Spinal cord (tissue), 10 donors: ENCODE data around the gene PMM2. TPM values are rescaled to one million over a fixed set of nuclear protein-coding genes. Genes with fewer than 3 reads are reported as not detected.
"Not testable (repeated sequence)": the region's sequence is repeated elsewhere in the genome, so short reads cannot be mapped to it uniquely, and the experiment has no call there.

Experiments used
- DNase-seq, 6 donors: peaks; one replicate each; pipeline versions ENCODE4 v3.0.0 to v3.0.0-alpha.2; 2013 to 2015; ENCODE audit warnings: low spot score in 6 of 6, low read depth in 4 of 6
- H3K27ac ChIP-seq: one replicate; pipeline ENCODE4 v1.5.1; 2013; ENCODE audit warnings: low read depth, low read length, control low read depth
- H3K27me3 ChIP-seq: one replicate; pipeline ENCODE4 v1.6.1; 2013; ENCODE audit warnings: low read length; ENCODE audit not compliant: control insufficient read depth, insufficient read depth
- H3K36me3 ChIP-seq: one replicate; pipeline ENCODE4 v1.6.1; 2013; ENCODE audit warnings: low read length; ENCODE audit not compliant: control insufficient read depth, insufficient read depth
- H3K4me1 ChIP-seq: one replicate; pipeline ENCODE4 v1.6.1; 2013; ENCODE audit warnings: low read length; ENCODE audit not compliant: control insufficient read depth, insufficient read depth
- H3K4me3 ChIP-seq: one replicate; pipeline ENCODE4 v1.5.1; 2013; ENCODE audit warnings: low read depth, low read length, control low read depth
- H3K9me3 ChIP-seq: one replicate; pipeline ENCODE4 v1.6.1; 2013; ENCODE audit warnings: low read length; ENCODE audit not compliant: control insufficient read depth, insufficient read depth
- WGBS: methylation state at CpG from one replicate; pipeline ENCODE4 v1.1.5; 2013; ENCODE audit warnings: missing lambda C conversion rate; ENCODE audit not compliant: insufficient coverage; 5-methylcytosine and 5-hydroxymethylcytosine counted together
- long read RNA-seq, 4 donors: transcript quantifications; one replicate each; lab custom pipeline, GENCODE V29; 2026
- polyA plus RNA-seq, 2 donors: library from polyadenylated mRNA; unstranded; fragments of 120-200 nt; gene quantifications; one replicate each; pipeline ENCODE4 v1.2.1, GENCODE V29; 2013; ENCODE audit not compliant: insufficient read length in 2 of 2
- total RNA-seq, 2 donors: library from RNA; depleted of rRNA in 1 of 2; stranded (reverse); fragments of 120-200 nt in 1 of 2; fragments of >200 nt in 1 of 2; gene quantifications; one replicate each; pipeline versions ENCODE4 v1.2.3 to v1.2.4, GENCODE V29; 2013 to 2014
- donor health status: healthy.

The PMM2 gene
- total RNA-seq (10 to 100 TPM; 14.0 to 20.7 TPM), polyA plus RNA-seq (10 to 100 TPM in 1 of 2 donors, 1 to 10 TPM in 1; 8.5 to 15.4 TPM)
- long read RNA-seq, donor 1, transcript PMM2-201 (8 exons, 2,313 nt): major isoform, 5 of 17 reads
- long read RNA-seq, donor 1, partial matches to known transcripts: 11 of 17 reads
- long read RNA-seq, donor 1, other reads (novel, unspliced or antisense): 0 of 17 reads
- long read RNA-seq, donor 2, partial matches to known transcripts: 0 of 1 reads
- long read RNA-seq, donor 2, other reads (novel, unspliced or antisense): 0 of 1 reads
- long read RNA-seq, donor 3, partial matches to known transcripts: 0 of 2 reads
- long read RNA-seq, donor 3, other reads (novel, unspliced or antisense): 0 of 2 reads
- long read RNA-seq, donor 4, full-length matches to known transcripts: 7 of 297 reads
- long read RNA-seq, donor 4, partial matches to known transcripts: 276 of 297 reads
- long read RNA-seq, donor 4, other reads (novel, unspliced or antisense): 14 of 297 reads

DNA sequence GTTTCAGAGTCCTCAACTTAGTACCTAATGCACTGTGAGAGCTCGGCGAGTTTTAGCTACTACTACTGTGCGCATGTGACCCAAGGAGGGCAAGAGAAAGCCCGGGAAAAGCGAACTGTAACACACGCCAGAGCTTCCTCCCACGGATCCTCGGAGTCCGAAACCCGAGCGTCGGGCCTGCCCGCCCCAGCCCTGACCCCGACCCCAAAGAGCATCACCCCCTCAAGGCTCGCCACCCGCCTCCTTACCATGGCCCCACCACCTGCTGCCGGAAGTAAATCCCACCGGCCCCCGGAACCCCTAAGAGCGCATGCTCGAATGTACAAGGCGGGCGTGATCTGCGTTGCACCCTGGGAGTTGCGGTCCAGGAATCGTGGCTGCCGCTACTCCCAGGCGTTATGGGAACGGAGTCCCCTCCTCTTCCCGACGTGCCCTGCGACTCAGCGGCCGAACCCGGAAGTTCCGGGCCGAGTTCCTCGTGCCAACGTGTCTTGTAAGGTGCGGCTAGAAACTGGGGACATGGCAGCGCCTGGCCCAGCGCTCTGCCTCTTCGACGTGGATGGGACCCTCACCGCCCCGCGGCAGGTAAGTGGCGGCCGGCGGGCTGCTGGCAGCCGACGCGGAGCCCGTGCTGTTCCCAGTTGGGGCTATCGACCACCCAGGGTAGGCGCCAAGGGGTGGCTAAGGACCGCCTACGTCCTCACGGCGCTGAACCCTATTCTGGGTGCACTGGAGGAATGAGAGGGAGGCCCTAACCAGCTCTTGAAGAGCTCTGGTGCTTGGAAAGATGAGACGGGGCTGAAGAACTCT, at the start of gene PMM2, which contains the start of gene TMEM186:
PMM2 (plus strand) TSS at position 476 of the 810 bp plus-strand sequence; CDS start at position 520, 44 bp downstream.
TMEM186 (minus strand) TSS at position 276 of the 810 bp plus-strand sequence; CDS start at position 251, 25 bp downstream.
- 0% methylated on average over 57 of the region's 61 CpGs for WGBS

DNA sequence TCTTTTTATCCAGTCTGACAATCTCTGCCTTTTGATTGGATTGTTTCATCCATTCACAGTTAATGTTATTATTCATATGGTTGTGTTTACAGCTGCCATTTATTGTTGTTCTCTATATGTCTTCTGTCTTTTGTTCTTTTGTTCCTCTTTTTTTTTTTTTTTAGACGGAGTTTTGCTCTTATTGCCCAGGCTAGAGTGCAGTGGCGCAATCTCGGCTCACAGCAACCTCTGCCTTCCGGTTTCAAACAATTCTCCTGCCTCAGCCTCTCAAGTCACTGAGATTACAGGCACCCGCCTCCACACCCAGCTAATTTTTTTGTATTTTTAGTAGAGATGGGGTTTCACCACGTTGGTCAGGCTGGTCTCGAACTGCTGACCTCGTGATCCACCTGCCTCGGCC, 48.7 kb upstream of the PMM2 start:
- WGBS: no CpG with 5 or more reads among the region's 9 CpGs
- not testable (repeated sequence) for H3K4me3 ChIP-seq, H3K9me3 ChIP-seq, H3K4me1 ChIP-seq, H3K27me3 ChIP-seq, DNase-seq, H3K27ac ChIP-seq
- H3K36me3 ChIP-seq: peaks cover 49% of the 10 kb centered on the region

More for the DNA sequence above, at the start of gene PMM2, which contains the start of gene TMEM186:
- Histone ChIP-seq H3K4me3 (peak within 1 kb of the TSS; percentile 91), H3K27ac (peak within 1 kb of the TSS; percentile 52), H3K27me3 (no peaks in the 10 kb centered on the region), H3K36me3 (peaks cover 12% of the 10 kb centered on the region), H3K9me3 (no peaks in the 10 kb centered on the region), H3K4me1 (peaks cover 21% of the 10 kb centered on the region)
- peak; percentile 86 to 99 (median 94) for DNase-seq

DNA sequence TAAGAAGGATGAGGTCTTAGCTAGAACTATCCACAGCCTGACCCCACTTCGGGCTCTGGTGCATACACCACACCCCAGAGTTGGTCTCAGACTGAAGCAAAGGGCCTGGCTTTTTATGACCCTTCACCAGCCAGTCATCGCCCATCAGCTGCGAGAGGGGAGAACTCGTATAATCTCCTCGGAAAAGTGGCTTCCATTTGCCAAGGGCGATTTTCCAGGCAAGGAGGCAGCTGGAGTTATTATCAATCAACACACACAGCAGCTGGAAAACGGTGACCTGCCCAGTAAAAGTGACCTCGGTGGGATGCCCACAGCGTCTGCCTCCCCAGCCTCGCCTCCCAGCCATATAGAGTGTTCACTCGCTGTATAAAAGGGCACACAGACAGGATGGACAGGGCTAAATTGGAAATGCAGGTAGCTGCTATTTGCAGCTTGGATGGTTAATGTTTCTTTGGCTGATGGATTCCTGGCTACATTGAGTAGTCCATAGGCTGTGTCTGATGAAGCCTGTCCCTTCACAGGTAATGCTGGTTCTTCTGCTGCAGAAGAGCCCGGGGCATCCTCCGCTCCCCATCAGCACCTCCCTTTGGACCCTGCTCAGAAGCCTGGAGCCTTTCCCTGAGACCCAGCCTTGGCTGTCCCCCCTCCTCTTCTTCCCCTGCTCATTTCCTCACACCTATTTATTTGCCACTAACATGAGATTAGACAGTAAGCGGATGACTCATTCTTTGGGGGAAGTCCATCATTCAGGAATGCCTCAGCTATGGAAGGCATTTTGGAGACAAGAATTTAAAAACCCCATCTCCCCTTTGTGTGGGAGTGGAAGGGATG, 45.9 kb upstream of the PMM2 start:
- H3K4me3 ChIP-seq: no peak overlapping the region
- H3K27ac ChIP-seq: no peak overlapping the region
- no peaks in the 10 kb centered on the region for H3K9me3 ChIP-seq
- H3K36me3 ChIP-seq: peaks cover 52% of the 10 kb centered on the region
- WGBS: 81% methylated on average over 12 of the region's 14 CpGs
- H3K4me1 ChIP-seq: peaks cover 7% of the 10 kb centered on the region
- DNase-seq: no peak
- no peaks in the 10 kb centered on the region for H3K27me3 ChIP-seq

DNA sequence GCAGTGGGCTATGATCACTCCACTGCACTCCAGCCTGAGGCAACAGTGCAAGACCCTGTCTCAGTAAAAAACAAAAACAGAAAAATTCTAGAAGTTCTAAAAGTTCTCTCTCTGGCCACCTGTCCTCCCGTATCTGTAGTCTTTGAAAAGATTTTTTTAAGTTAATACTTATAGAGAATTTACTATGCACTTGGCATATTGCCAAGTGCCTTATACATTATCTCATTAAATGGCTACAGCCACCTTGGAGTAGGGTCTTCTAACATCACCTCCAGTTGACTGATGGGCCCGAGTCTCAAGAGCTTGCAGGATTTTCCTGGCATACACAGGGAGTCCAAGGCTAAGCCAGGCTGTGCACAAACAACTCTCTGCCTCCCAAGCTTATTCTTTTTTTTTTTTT, 44.9 kb upstream of the PMM2 start:
- Histone ChIP-seq H3K4me1 (peaks cover 7% of the 10 kb centered on the region), H3K36me3 (peaks cover 58% of the 10 kb centered on the region), H3K9me3 (no peaks in the 10 kb centered on the region), H3K27ac (no peak overlapping the region), H3K27me3 (no peaks in the 10 kb centered on the region), H3K4me3 (no peak overlapping the region)
- no CpG with 5 or more reads among the region's 2 CpGs for WGBS
- no peak for DNase-seq

DNA sequence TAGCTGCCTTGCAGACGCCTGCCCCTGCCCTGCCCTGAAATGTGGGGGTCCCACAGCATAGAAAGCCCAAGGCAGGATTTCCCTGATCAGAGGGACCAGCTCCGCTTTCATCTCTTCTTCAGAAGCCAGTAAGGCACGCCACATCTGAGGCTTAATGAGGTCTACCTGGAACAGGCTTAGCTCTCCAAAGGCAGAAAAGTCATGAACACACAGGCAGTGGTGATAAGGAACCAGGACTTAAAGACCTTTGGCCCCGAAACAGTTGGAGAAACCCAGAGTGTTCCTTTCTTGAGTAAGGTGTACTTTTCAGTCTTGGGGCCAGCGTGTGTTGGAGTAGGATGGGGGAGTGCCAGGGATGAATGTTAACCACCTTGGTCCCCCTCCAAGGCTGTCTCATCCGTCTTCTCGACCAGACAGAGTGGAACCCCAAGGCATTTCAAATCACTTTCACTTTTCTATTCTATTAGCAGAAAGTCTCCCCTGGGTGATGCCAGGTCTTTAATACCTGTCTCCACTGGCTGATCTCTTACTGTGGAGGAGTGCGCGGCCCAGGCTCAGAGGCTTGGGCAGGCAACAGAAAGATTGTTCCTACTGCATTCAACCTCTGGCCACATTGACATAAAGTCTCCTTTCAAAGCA, 44.1 kb upstream of the PMM2 start:
- peak in 2 of 6 donors; percentile 44 to 50 for DNase-seq
- H3K4me3 ChIP-seq: no peak overlapping the region
- peaks cover 7% of the 10 kb centered on the region for H3K4me1 ChIP-seq
- peaks cover 64% of the 10 kb centered on the region for H3K36me3 ChIP-seq
- H3K27me3 ChIP-seq: no peaks in the 10 kb centered on the region
- H3K27ac ChIP-seq: no peak overlapping the region
- WGBS: 62% methylated on average over 5 of the region's 9 CpGs
- H3K9me3 ChIP-seq: no peaks in the 10 kb centered on the region

DNA sequence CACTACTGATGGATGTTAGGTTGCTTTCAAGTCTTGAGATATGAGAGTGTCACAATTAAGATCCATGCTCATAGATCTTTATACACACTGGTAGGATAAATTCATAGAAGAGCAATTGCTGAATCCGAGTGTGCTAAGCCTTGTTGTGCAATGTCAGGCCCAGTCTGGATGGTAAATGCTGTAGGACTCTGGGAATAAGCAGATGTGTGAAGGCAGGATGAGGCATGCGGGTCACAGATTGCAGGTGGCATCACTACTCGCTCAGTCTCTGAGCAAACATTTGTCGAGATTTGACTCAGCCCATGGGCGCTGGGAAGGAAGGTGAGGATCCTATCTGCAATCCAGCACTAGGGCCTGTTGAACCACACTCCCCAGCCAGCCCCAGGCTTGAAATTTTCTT, 40.9 kb upstream of the PMM2 start:
- Histone ChIP-seq H3K27ac (no peak overlapping the region), H3K36me3 (peaks cover 72% of the 10 kb centered on the region), H3K4me1 (peaks cover 7% of the 10 kb centered on the region), H3K4me3 (no peak overlapping the region), H3K9me3 (no peaks in the 10 kb centered on the region), H3K27me3 (no peaks in the 10 kb centered on the region)
- 93% methylated on average over 4 of the region's 5 CpGs for WGBS
- DNase-seq: no peak

DNA sequence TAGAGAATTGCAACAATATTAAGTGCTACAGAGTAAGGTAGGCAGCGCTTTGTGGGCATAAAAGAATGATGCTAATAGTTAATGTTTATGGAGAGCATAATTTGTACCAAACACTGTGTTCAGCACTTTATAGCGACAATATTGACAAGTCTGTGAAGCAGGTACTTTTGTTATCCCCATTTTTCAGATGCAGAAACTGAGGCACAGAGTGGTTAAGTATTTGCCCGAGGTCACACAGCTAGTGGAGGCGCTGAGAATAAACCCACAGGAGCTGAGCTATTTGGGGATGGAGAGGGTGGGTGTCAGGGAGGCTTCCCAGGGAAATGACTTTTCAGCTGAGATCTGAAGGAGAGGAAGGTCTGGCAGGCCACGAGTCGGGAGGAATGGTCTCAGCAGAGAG, 39.6 kb upstream of the PMM2 start:
- Histone ChIP-seq H3K4me1 (peaks cover 7% of the 10 kb centered on the region), H3K4me3 (no peak overlapping the region), H3K27ac (no peak overlapping the region), H3K27me3 (no peaks in the 10 kb centered on the region), H3K9me3 (no peaks in the 10 kb centered on the region), H3K36me3 (peaks cover 72% of the 10 kb centered on the region)
- DNase-seq: no peak
- 95% methylated on average over 6 of the region's 6 CpGs for WGBS

DNA sequence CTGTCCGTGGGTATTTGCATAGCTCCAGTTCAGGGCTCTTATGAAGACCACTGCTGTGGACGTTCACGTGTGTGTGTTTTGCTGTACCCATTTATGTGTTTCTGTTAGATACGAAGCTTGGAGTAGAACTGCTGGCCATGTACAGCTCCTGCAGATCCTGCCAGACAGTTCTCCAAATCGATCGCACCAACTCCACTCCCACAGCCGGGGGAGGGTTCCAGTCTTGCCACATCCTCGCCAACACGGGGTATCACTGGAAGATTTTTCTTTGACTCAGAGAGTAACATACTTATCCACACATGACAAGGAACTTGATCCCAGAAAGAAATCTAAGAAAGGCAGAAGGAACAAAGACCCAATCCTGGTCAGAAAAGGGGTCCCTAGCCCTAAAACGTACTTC, 37.6 kb upstream of the PMM2 start:
- Histone ChIP-seq H3K36me3 (peaks cover 76% of the 10 kb centered on the region), H3K4me3 (no peak overlapping the region), H3K4me1 (no peaks in the 10 kb centered on the region), H3K27me3 (no peaks in the 10 kb centered on the region), H3K9me3 (no peaks in the 10 kb centered on the region), H3K27ac (no peak overlapping the region)
- WGBS: 98% methylated on average over 6 of the region's 10 CpGs
- no peak for DNase-seq
